Suprapubic skin (tissue), 3 donors: ENCODE results near the gene OPA3.

ENCODE experiments used
- CTCF ChIP-seq, 2 donors: fragments of 200-600 bp in 1 of 2; fragments of 450-650 bp in 1 of 2; sonication (generic) in 1 of 2; IDR thresholded peaks; one replicate each; pipeline ENCODE4 v1.5.1; 2016 to 2019; ENCODE audit warnings: antibody characterized with exemption in 2 of 2, mild to moderate bottlenecking in 1 of 2, moderate library complexity in 1 of 2
- POLR2AphosphoS5 ChIP-seq, 3 donors: sonication (generic); formaldehyde crosslinking; IDR thresholded peaks; one replicate each; pipeline ENCODE4 v1.6.1; 2017; ENCODE audit warnings: antibody characterized with exemption in 3 of 3

DNA sequence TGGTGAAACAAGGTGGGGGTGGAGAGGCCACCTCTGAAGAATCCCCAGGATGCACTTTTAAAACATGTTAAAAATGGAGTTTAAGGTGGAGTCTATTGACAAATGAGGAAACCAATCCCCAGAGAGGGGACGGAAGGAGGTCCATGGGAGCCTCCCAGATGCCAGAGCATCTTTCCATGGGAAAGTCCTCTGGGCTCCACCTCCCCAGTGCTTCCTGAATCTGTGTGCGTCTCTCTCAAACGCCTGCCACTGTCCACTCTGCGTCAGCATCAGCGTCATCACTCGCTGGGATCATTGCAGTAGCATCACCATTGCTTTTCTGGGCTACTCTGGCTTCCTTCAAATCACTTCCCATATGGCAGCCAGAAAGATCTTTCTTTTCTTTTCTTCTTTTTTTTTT, 11.2 kb upstream of the OPA3 start:
- TF ChIP-seq CTCF (IDR thresholded peaks at IDR 0.05) (no peak), POLR2AphosphoS5 (IDR thresholded peaks at IDR 0.05) (no peak)
